IMR-90 (cell line): Measurements from ENCODE around the gene ANGPTL1. TPM values are rescaled to one million over a fixed set of nuclear protein-coding genes. Genes with fewer than 3 reads are reported as not detected.

ENCODE experiments used
- ATAC-seq: fragments of 200-7000 bp; cut with Tn5 transposase; 2 replicates; pipeline ENCODE4 v1.9.1; 2020; ENCODE audit warnings: low read depth, mild to moderate bottlenecking, moderate library complexity
- BruUV-seq: library from RNA; stranded (reverse); fragments of 400-500 nt; replicated peaks from 2 replicates; lab custom pipeline; 2021; lab: Mats Ljungman, UMichigan
- CTCF ChIA-PET: fragments of 300-600 bp; formaldehyde crosslinking; extraction: SDS; loops from one replicate; lab custom pipeline; 2021; ENCODE audit warnings: antibody characterized with exemption; lab: Yijun Ruan, JAX
- POLR2A ChIA-PET: fragments of 300-600 bp; sonication (Branson Sonifier 250); formaldehyde crosslinking; loops from one replicate; lab custom pipeline; 2022; ENCODE audit warnings: antibody characterized with exemption; ENCODE audit not compliant: unreplicated experiment; lab: Charles Lee
- DNase-seq: peaks from one replicate; pipeline ENCODE4 v3.0.0; 2013
- H2AFZ ChIP-seq: replicated peaks from 2 replicates; pipeline ENCODE3; 2013; ENCODE audit warnings: low read length, mild to moderate bottlenecking; ENCODE audit not compliant: poor library complexity
- H2AK5ac ChIP-seq: 2 replicates; pipeline ENCODE4 v1.6.1; 2013; ENCODE audit warnings: low read depth, low read length, inconsistent platforms
- H2AK9ac ChIP-seq: replicated peaks from 2 replicates; pipeline ENCODE3; 2013; ENCODE audit warnings: mild to moderate bottlenecking, low read depth, low read length, moderate library complexity; ENCODE audit not compliant: poor library complexity
- H2BK120ac ChIP-seq: 2 replicates; pipeline ENCODE4 v1.6.1; 2013; ENCODE audit warnings: low read depth, low read length, inconsistent platforms
- H2BK15ac ChIP-seq: 3 replicates; pipeline ENCODE4 v1.6.1; 2013; ENCODE audit warnings: low read depth, low read length, inconsistent platforms
- H2BK20ac ChIP-seq: 2 replicates; pipeline ENCODE4 v1.6.1; 2013; ENCODE audit warnings: low read depth, mild to moderate bottlenecking, inconsistent platforms, low read length, moderate library complexity
- H2BK5ac ChIP-seq: 2 replicates; pipeline ENCODE4 v1.6.1; 2013; ENCODE audit warnings: mild to moderate bottlenecking, low read depth, low read length, inconsistent platforms; ENCODE audit not compliant: poor library complexity, severe bottlenecking
- H3K14ac ChIP-seq: replicated peaks from 2 replicates; pipeline ENCODE4 v1.6.1; 2013; ENCODE audit warnings: low read depth, low read length, inconsistent platforms
- H3K18ac ChIP-seq: 2 replicates; pipeline ENCODE4 v1.6.1; 2013; ENCODE audit warnings: low read depth, low read length, control low read depth
- H3K23ac ChIP-seq: 2 replicates; pipeline ENCODE4 v1.6.1; 2013; ENCODE audit warnings: low read depth, low read length, inconsistent platforms
- H3K27ac ChIP-seq: 2 replicates; pipeline ENCODE4 v1.5.1; 2013; ENCODE audit warnings: mild to moderate bottlenecking, control low read depth, low read length; ENCODE audit not compliant: insufficient read depth
- H3K27me3 ChIP-seq: 2 replicates; pipeline ENCODE4 v1.6.1; 2013; ENCODE audit warnings: low read length; ENCODE audit not compliant: control insufficient read depth, insufficient read depth
- H3K36me3 ChIP-seq: 2 replicates; pipeline ENCODE4 v1.6.1; 2013; ENCODE audit warnings: low read length, mixed read lengths; ENCODE audit not compliant: control insufficient read depth, insufficient read depth
- H3K4ac ChIP-seq: 2 replicates; pipeline ENCODE4 v1.6.1; 2013; ENCODE audit warnings: low read depth, low read length, inconsistent platforms
- H3K4me1 ChIP-seq: 2 replicates; pipeline ENCODE4 v1.6.1; 2013; ENCODE audit warnings: low read length, mixed read lengths; ENCODE audit not compliant: control insufficient read depth, insufficient read depth
- H3K4me2 ChIP-seq: 2 replicates; pipeline ENCODE4 v1.6.1; 2013; ENCODE audit warnings: low read depth, mild to moderate bottlenecking, control low read depth, low read length, moderate library complexity
- H3K4me3 ChIP-seq: 2 replicates; pipeline ENCODE4 v1.5.1; 2013; ENCODE audit warnings: low read depth, mild to moderate bottlenecking, control low read depth, low read length, moderate library complexity; ENCODE audit not compliant: insufficient read depth
- H3K56ac ChIP-seq: 2 replicates; pipeline ENCODE4 v1.6.1; 2013; ENCODE audit warnings: low read length, inconsistent platforms; ENCODE audit not compliant: insufficient read depth; ENCODE audit errors: extremely low read depth
- H3K79me1 ChIP-seq, 2 experiments: 2 replicates each; pipeline ENCODE4 v1.6.1; 2013; ENCODE audit warnings: low read length in 2 of 2, inconsistent platforms in 1 of 2, low read depth in 1 of 2
- H3K9ac ChIP-seq: 2 replicates; pipeline ENCODE4 v1.6.1; 2013; ENCODE audit warnings: low read depth, low read length, control low read depth
- H3K9me1 ChIP-seq: 2 replicates; pipeline ENCODE4 v1.6.1; 2013; ENCODE audit warnings: low read length, inconsistent platforms; ENCODE audit not compliant: insufficient read depth
- H3K9me3 ChIP-seq: 2 replicates; pipeline ENCODE4 v1.6.1; 2013; ENCODE audit warnings: low read length; ENCODE audit not compliant: control insufficient read depth, insufficient read depth
- H4K20me1 ChIP-seq: 2 replicates; pipeline ENCODE4 v1.6.1; 2013; ENCODE audit warnings: low read length, inconsistent platforms; ENCODE audit not compliant: insufficient read depth
- H4K5ac ChIP-seq: 2 replicates; pipeline ENCODE4 v1.6.1; 2013; ENCODE audit warnings: mild to moderate bottlenecking, low read depth, low read length, control low read depth
- H4K8ac ChIP-seq, 2 experiments: 2 replicates each; pipeline ENCODE4 v1.6.1; 2013; ENCODE audit warnings: low read depth in 2 of 2, low read length in 2 of 2, control low read depth in 1 of 2, inconsistent platforms in 1 of 2
- H4K91ac ChIP-seq: 2 replicates; pipeline ENCODE4 v1.6.1; 2013; ENCODE audit warnings: low read depth, low read length, inconsistent platforms; ENCODE audit not compliant: insufficient read depth
- CTCF ChIP-seq: conservative IDR thresholded peaks from 2 replicates; pipeline ENCODE4 v1.5.1; 2012; ENCODE audit warnings: mild to moderate bottlenecking, low read depth, low read length, improper control_type of control experiment
- FOS ChIP-seq: fragments of 150-350 bp; IDR thresholded peaks from 2 replicates; pipeline ENCODE4 v1.6.1; 2016; ENCODE audit warnings: low read depth, low read length
- WGBS, 2 experiments: methylation state at CpG; one replicate each; pipeline versions ENCODE4 v1.1.5 to v1.1.7; 2013; ENCODE audit warnings: missing lambda C conversion rate in 2 of 2; ENCODE audit not compliant: insufficient read length in 1 of 2; ENCODE audit errors: extremely low coverage in 2 of 2; 5-methylcytosine and 5-hydroxymethylcytosine counted together
- dilution Hi-C: fragments of 300-500 bp; cut with HindIII; formaldehyde crosslinking; loops from one replicate; pipeline ENCODE4 v1.14.3; 2018; ENCODE audit warnings: low sequenced_read_pairs; ENCODE audit not compliant: unreplicated experiment
- in situ Hi-C: fragments of 300-500 bp; cut with MboI; formaldehyde crosslinking; loops from 3 replicates; pipeline ENCODE4 v1.14.3; 2019; ENCODE audit warnings: low sequenced_read_pairs, inconsistent platforms, mixed read lengths
- intact Hi-C: fragments of 100-400 bp; cut with micrococcal nuclease; formaldehyde crosslinking; loops from 2 replicates; pipeline ENCODE4 v1.10.0; 2022
- polyA plus RNA-seq, 3 experiments: library from polyadenylated mRNA; depleted of rRNA; stranded (reverse); fragments of >200 nt; gene quantifications; 2 replicates each; pipeline ENCODE4 v1.2.3, GENCODE V29; 2012; ENCODE audit warnings: low replicate concordance in 1 of 3
- total RNA-seq: library from RNA; depleted of rRNA; stranded (reverse); fragments of >200 nt; gene quantifications from 2 replicates; pipeline ENCODE4 v1.2.3, GENCODE V29; 2012

Gene ANGPTL1
- total and polyA plus RNA-seq, 2 of the 4 experiments (the other 2 are of a cell fraction) = under 0.01 to 0.03 TPM

- no peak overlapping the region for H2AK5ac ChIP-seq
- H3K9me3 ChIP-seq = no peaks in the 10 kb centered on the region
- dilution Hi-C loops = no loop called here
Measured at GRCh38 chr1:178886551-178886950, 15.7 kb upstream of the ANGPTL1 start.

More at GRCh38 chr1:178886551-178886950, 15.7 kb upstream of the ANGPTL1 start:
- H3K27me3 ChIP-seq = no peaks in the 10 kb centered on the region
- BruUV-seq = no TSS peak
- H3K4me1 ChIP-seq = no peaks in the 10 kb centered on the region
- ChIA-PET CTCF (no interaction called here), POLR2A (no interaction called here)
- H2AK9ac ChIP-seq = no peak overlapping the region
- H3K56ac ChIP-seq = no peak overlapping the region
- H2BK15ac ChIP-seq = no peak overlapping the region
- no peak overlapping the region for H3K9ac ChIP-seq
- peaks cover 19% of the 10 kb centered on the region for H3K36me3 ChIP-seq
- no peak overlapping the region for H2AFZ ChIP-seq
- H3K4me2 ChIP-seq = no peak overlapping the region
- H3K23ac ChIP-seq = no peak overlapping the region
- no peak overlapping the region for H3K27ac ChIP-seq
- no peak overlapping the region for H3K4ac ChIP-seq
- H4K20me1 ChIP-seq = no peaks in the 10 kb centered on the region
- H2BK20ac ChIP-seq = no peak overlapping the region
- DNase-seq (no peak), ATAC-seq (no peak)
- H4K8ac ChIP-seq = no peak overlapping the region; a peak in 1 of 4 replicates
- H3K18ac ChIP-seq = no peak overlapping the region
- intact Hi-C loops (loop anchor here (5.0 kb wide), 1 partner anchor 51 kb away; no protein-coding TSS in a partner anchor), in situ Hi-C loops (no loop called here)
- peak overlapping the region; percentile 53 for H2BK5ac ChIP-seq
- no peak for TF ChIP-seq CTCF
- TF ChIP-seq FOS = peak; percentile 63
- no CpG with 5 or more reads among the region's 2 CpGs for WGBS, 2 experiments
- H2BK120ac ChIP-seq = no peak overlapping the region
- H3K4me3 ChIP-seq = no peak overlapping the region
- no peak overlapping the region for H4K91ac ChIP-seq
- no peaks in the 10 kb centered on the region for H3K9me1 ChIP-seq
- no peaks in the 10 kb centered on the region for H3K79me1 ChIP-seq
- no peak overlapping the region for H4K5ac ChIP-seq
- no peak overlapping the region for H3K14ac ChIP-seq
